ENCODE measurements around the gene USF1. TPM values are rescaled to one million over a fixed set of nuclear protein-coding genes. Genes with fewer than 3 reads are reported as not detected.
A peak's percentile ranks its signal among the peaks of the same experiment; 100 is the strongest.

USF1 gene
- total and polyA plus RNA-seq, 2 experiments from 2014 or later: 11.9 to 85.1 TPM

- no peak overlapping the region for H2AFZ ChIP-seq
- H3K27ac ChIP-seq: peak overlapping the region; percentile 99
- H3K4me3 ChIP-seq: no peak overlapping the region
- H3K27me3 ChIP-seq: no peaks in the 10 kb centered on the region
- WGBS (ENCODE audit: low lambda C conversion rate, missing lambda C conversion rate): 68% methylated on average over 2 of the region's 2 CpGs
- H3K4me1 ChIP-seq (ENCODE audit: insufficient read depth): peaks cover 35% of the 10 kb centered on the region
- H3K9me2 ChIP-seq (replicated peaks; ENCODE audit: insufficient read depth): no peaks in the 10 kb centered on the region
- peaks cover 4% of the 10 kb centered on the region for H3K79me2 ChIP-seq
- no peaks in the 10 kb centered on the region for H4K20me1 ChIP-seq (ENCODE audit: insufficient read depth, poor library complexity, severe bottlenecking)
- no peaks in the 10 kb centered on the region for H3K9me3 ChIP-seq (ENCODE audit: low read depth)
- TF ChIP-seq EZH2 (IDR thresholded peaks at IDR 0.05; ENCODE audit: borderline replicate concordance): no peak
- no peak for TF ChIP-seq EZH2phosphoT487 (IDR thresholded peaks at IDR 0.05; ENCODE audit: low read depth, severe bottlenecking, unreplicated experiment)
- no peak for TF ChIP-seq CTCF (IDR thresholded peaks at IDR 0.05; ENCODE audit: poor library complexity)
- no peak overlapping the region for H3K4me2 ChIP-seq
- no peak for DNase-seq (ENCODE audit: low spot score)
- H3K36me3 ChIP-seq (replicated peaks; ENCODE audit: insufficient read depth, low read depth): no peaks in the 10 kb centered on the region
Measured at GRCh38 chr1:161082483-161082882, 36.7 kb upstream of the USF1 start.

- no peaks in the 10 kb centered on the region for H3K27me3 ChIP-seq
- H2AFZ ChIP-seq: no peak overlapping the region
- peaks cover 35% of the 10 kb centered on the region for H3K4me1 ChIP-seq (ENCODE audit: insufficient read depth)
- H3K36me3 ChIP-seq (replicated peaks; ENCODE audit: insufficient read depth, low read depth): no peaks in the 10 kb centered on the region
- peaks cover 2% of the 10 kb centered on the region for H3K79me2 ChIP-seq
- H3K9me3 ChIP-seq (ENCODE audit: low read depth): no peaks in the 10 kb centered on the region
- no peak overlapping the region for H3K4me3 ChIP-seq
- DNase-seq (ENCODE audit: low spot score): no peak
- H3K27ac ChIP-seq: no peak overlapping the region
- no peaks in the 10 kb centered on the region for H3K9me2 ChIP-seq (replicated peaks; ENCODE audit: insufficient read depth)
- no peaks in the 10 kb centered on the region for H4K20me1 ChIP-seq (ENCODE audit: insufficient read depth, poor library complexity, severe bottlenecking)
- TF ChIP-seq EZH2phosphoT487 (IDR thresholded peaks at IDR 0.05; ENCODE audit: low read depth, severe bottlenecking, unreplicated experiment) (no peak), CTCF (IDR thresholded peaks at IDR 0.05; ENCODE audit: poor library complexity) (no peak), EZH2 (IDR thresholded peaks at IDR 0.05; ENCODE audit: borderline replicate concordance) (no peak)
- no peak overlapping the region for H3K4me2 ChIP-seq
- 77% methylated on average over 5 of the region's 5 CpGs for WGBS (ENCODE audit: low lambda C conversion rate, missing lambda C conversion rate)
Measured at GRCh38 chr1:161081519-161081918, 35.7 kb upstream of the USF1 start.

GRCh38 chr1:161080441-161081405 lies 34.9 kb upstream of the USF1 start:
- Histone ChIP-seq H3K36me3 (replicated peaks; ENCODE audit: insufficient read depth, low read depth) (no peaks in the 10 kb centered on the region), H3K27me3 (no peaks in the 10 kb centered on the region), H3K4me3 (no peak overlapping the region), H3K9me3 (ENCODE audit: low read depth) (no peaks in the 10 kb centered on the region), H3K4me1 (ENCODE audit: insufficient read depth) (peaks cover 34% of the 10 kb centered on the region), H2AFZ (no peak overlapping the region), H3K9me2 (replicated peaks; ENCODE audit: insufficient read depth) (no peaks in the 10 kb centered on the region), H4K20me1 (ENCODE audit: insufficient read depth, poor library complexity, severe bottlenecking) (no peaks in the 10 kb centered on the region), H3K27ac (peak overlapping the region; percentile 20), H3K4me2 (no peak overlapping the region), H3K79me2 (no peaks in the 10 kb centered on the region)
- no peak for DNase-seq (ENCODE audit: low spot score)
- WGBS (ENCODE audit: low lambda C conversion rate, missing lambda C conversion rate): 57% methylated on average over 5 of the region's 5 CpGs
- TF ChIP-seq CTCF (IDR thresholded peaks at IDR 0.05; ENCODE audit: poor library complexity) (no peak), EZH2 (IDR thresholded peaks at IDR 0.05; ENCODE audit: borderline replicate concordance) (no peak), EZH2phosphoT487 (IDR thresholded peaks at IDR 0.05; ENCODE audit: low read depth, severe bottlenecking, unreplicated experiment) (no peak)

All from hepatocyte (in vitro differentiated cells).